GM10266 (cell line): ENCODE measurements around the gene QSOX1.

Experiments
- DNase-seq: peaks from one replicate; pipeline ENCODE4 v3.0.0; 2012; ENCODE audit errors: extremely low spot score
- TF ChIP-seq, protein P1 (sequence below): IDR thresholded peaks from 2 replicates; pipeline ENCODE4 v1.5.1; 2012; ENCODE audit warnings: mild to moderate bottlenecking, low read depth; ENCODE audit not compliant: control insufficient read depth, insufficient read depth; ENCODE audit errors: missing control alignments

QSOX1 gene

DNA sequence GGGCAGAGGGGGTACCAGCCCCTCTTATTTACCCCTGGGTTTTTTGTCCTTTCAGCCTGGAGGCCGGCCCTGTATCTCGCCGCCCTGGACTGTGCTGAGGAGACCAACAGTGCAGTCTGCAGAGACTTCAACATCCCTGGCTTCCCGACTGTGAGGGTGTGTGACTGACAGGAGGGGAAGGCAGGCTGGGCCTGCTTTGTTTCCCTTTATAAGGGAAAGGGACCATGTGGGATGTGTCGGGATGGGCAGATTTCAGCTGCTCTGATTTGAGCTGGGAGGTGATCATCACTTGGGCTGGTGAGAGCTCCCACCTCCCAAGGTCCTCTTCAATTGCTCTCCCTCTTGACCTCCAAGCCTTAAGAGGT lies 11.7 kb downstream of the QSOX1 start:
- DNase-seq = no peak
- TF ChIP-seq, protein P1, sequence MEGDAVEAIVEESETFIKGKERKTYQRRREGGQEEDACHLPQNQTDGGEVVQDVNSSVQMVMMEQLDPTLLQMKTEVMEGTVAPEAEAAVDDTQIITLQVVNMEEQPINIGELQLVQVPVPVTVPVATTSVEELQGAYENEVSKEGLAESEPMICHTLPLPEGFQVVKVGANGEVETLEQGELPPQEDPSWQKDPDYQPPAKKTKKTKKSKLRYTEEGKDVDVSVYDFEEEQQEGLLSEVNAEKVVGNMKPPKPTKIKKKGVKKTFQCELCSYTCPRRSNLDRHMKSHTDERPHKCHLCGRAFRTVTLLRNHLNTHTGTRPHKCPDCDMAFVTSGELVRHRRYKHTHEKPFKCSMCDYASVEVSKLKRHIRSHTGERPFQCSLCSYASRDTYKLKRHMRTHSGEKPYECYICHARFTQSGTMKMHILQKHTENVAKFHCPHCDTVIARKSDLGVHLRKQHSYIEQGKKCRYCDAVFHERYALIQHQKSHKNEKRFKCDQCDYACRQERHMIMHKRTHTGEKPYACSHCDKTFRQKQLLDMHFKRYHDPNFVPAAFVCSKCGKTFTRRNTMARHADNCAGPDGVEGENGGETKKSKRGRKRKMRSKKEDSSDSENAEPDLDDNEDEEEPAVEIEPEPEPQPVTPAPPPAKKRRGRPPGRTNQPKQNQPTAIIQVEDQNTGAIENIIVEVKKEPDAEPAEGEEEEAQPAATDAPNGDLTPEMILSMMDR = no peak

DNA sequence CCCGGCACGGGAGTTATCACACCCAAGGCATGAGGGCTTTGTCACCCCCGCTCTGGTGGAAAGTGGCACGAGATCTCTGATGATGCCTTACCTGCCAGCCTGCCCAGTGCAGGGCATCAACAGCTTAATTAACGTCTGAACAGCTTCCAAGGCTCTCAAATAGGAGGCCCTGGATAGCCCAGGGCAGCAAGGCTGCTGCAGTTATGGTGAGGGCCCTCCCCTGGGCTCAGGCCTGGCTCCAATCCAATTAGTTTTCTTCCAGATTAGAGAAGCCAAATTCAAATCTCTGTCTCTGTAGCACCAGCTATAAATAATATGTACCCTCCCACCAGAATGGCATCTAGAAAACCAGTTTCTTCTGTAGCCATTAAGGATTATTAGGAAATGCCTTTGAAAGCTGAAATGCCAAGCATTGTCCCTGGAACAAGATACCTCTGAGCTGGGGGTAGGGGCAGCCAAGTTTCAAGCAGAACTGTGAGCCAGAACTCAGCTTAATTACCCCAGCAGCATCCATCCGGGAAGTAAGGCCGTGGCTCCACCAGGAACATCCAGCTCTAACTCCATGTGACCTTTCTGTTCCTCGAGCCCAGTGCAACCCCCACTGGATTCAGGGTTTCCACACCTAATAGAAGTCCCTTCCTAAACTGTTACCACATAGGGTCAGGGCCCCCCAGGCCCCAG lies 12.5 kb downstream of the QSOX1 start:
- TF ChIP-seq, protein P1 = no peak
- DNase-seq = no peak

- TF ChIP-seq, protein P1 = no peak
- DNase-seq = no peak
These were observed 13.2 kb downstream of the QSOX1 start for GRCh38 chr1:180167721-180168467.

DNA sequence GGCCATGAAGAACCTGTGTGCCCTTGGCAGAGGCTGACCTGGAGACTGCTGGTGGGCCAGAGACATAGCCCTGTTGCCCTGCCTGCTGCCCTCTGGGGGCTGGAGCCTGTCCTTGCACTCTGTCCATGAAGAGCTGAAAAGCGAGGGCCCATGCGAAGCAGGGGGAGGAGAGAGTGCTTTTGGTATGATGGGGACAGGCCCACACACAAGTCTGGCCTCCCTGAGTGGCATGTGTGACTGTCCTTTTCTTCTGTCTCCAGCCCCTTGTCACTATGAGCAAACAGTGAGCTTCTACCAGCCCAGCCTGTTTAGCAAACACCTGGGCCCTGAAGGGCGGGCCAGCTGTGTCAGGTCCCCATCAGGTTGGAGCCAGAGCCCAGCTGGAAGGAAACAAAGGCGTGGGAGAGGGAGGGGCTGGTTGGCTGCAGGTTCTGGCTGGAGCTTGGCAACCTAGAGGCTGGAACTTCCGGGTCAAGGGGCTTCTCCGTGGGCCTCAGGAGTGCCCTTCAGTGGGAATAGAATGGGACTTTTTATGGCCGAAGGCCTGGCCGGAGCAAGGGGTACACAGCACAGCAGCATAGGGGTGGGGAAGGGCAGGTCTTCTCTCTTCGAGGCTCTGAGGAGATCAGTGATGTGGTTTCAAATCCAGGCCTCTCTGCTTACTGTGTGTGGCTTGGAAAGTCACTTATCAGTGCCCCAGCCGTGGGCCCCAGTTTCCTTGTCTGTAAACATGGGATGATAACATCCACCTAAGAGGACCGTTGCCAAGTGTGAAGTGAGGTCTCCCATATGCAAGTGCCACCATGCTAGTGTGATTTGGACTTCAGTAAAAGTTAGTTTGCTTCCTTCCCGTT lies 14.3 kb downstream of the QSOX1 start:
- TF ChIP-seq, protein P1 = peak; percentile 66
- peak; percentile 58 for DNase-seq

DNA sequence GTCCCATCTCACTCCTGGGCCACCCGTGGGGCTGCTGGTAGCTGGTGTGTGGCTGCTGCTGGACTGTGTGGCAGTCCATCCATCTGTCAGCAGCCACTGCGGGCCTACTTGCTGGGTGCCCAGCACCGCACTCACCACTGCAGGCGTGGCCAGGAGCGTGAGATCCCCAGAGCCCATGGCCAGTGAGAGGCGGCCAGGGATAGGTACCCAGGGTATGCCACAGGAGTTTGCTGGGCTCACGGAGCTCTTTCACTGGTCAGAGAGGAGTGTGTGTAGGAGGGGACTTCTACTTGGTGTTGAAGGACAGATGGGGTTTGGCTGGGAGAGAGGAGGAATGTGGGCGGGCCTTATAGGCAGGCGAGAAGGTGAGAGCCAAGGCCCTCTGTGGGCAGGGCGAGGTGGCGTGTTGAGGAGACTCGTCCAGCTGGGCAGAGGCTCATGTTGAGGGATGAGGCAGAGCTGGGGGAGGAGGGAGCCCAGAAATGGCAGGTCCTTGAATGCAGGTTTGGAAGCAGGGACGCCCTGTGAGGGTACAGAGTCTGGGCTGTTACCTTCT lies 15.0 kb downstream of the QSOX1 start:
- TF ChIP-seq, protein P1 = no peak
- DNase-seq = no peak

GRCh38 chr1:180170546-180171151 lies 16.0 kb downstream of the QSOX1 start:
- TF ChIP-seq, protein P1 = no peak
- DNase-seq = no peak
